Type B pancreatic cell (in vitro differentiated cells): ENCODE data around the gene ST7. TPM values are rescaled to one million over a fixed set of nuclear protein-coding genes. Genes with fewer than 3 reads are reported as not detected.

Experiments
- DNase-seq: peaks from one replicate; pipeline ENCODE4 v3.0.0; 2021; ENCODE audit warnings: mixed read lengths; ENCODE audit not compliant: unreplicated experiment; ENCODE audit errors: extremely low spot score
- H3K27ac Mint-ChIP-seq: 2 replicates; pipeline ENCODE4 v1.8.0; 2021; ENCODE audit warnings: mild to moderate bottlenecking, mixed read lengths
- H3K27me3 Mint-ChIP-seq: 2 replicates; pipeline ENCODE4 v1.8.0; 2021; ENCODE audit warnings: mixed read lengths
- H3K36me3 Mint-ChIP-seq: 2 replicates; pipeline ENCODE4 v1.8.0; 2021; ENCODE audit warnings: mixed read lengths
- H3K4me1 Mint-ChIP-seq: one replicate; pipeline ENCODE4 v1.8.0; 2021; ENCODE audit warnings: mixed read lengths; ENCODE audit not compliant: unreplicated experiment
- H3K4me3 Mint-ChIP-seq: 2 replicates; pipeline ENCODE4 v1.8.0; 2021; ENCODE audit warnings: mild to moderate bottlenecking, mixed read lengths
- H3K9me3 Mint-ChIP-seq: 2 replicates; pipeline ENCODE4 v1.8.0; 2021; ENCODE audit warnings: mixed read lengths
- total RNA-seq: library from RNA; stranded (reverse); gene quantifications from 2 replicates; pipeline ENCODE4 v1.2.1, GENCODE V29; 2021; ENCODE audit warnings: low replicate concordance
- TF ChIP-seq, protein P1 (sequence below): fragments of 200-600 bp; sonication (generic); conservative IDR thresholded peaks from 2 replicates; pipeline ENCODE4 v1.5.0; 2021; ENCODE audit warnings: antibody characterized with exemption, mild to moderate bottlenecking

ST7 gene
- total RNA-seq, 1 donor from 2014 or later = 25.0 TPM

DNA sequence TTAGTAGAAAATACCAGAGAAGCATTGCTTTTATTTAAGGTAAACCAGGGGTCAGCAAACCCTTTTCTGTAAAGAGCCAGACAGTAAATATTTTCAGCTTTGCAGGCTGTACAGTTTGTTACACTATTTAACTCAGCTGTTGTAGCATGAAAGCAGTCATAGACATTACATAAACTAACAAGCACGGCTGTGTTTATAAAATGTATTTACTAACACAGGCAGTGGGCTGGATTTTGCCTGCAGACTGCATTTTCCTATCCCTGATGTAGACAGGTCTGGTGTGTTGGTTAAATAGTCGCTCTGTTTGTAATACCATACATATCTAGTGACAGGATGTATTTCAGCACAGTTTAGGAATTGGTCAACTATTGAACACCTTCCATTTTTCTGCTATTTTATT is 129.3 kb downstream of the ST7 start:
- H3K36me3 Mint-ChIP-seq = no peaks in the 10 kb centered on the region
- H3K4me1 Mint-ChIP-seq = peaks cover 31% of the 10 kb centered on the region
- H3K4me3 Mint-ChIP-seq = no peak overlapping the region

DNA sequence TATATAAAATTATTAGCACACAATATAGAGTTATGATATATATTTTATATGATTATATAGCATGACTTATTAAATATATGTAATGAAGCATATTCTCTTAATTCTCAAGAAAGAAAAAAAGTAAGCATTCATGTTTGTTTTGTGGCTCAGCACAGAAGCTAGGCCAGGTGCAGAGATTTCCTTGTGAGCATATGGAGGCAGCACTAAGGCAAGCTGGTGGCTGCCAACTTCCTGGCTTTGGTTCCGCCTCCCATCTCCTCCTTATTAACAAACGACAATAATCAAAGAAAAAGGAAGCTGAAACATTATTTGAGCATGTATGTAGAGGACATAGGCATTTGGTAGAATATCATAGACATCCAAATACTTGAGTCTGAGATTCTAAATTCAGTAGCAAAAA is 130.3 kb downstream of the ST7 start:
- Mint-ChIP-seq H3K27me3 (no peaks in the 10 kb centered on the region), H3K27ac (no peak overlapping the region), H3K4me1 (peaks cover 28% of the 10 kb centered on the region), H3K9me3 (no peaks in the 10 kb centered on the region), H3K36me3 (no peaks in the 10 kb centered on the region), H3K4me3 (no peak overlapping the region)
- TF ChIP-seq, protein P1, sequence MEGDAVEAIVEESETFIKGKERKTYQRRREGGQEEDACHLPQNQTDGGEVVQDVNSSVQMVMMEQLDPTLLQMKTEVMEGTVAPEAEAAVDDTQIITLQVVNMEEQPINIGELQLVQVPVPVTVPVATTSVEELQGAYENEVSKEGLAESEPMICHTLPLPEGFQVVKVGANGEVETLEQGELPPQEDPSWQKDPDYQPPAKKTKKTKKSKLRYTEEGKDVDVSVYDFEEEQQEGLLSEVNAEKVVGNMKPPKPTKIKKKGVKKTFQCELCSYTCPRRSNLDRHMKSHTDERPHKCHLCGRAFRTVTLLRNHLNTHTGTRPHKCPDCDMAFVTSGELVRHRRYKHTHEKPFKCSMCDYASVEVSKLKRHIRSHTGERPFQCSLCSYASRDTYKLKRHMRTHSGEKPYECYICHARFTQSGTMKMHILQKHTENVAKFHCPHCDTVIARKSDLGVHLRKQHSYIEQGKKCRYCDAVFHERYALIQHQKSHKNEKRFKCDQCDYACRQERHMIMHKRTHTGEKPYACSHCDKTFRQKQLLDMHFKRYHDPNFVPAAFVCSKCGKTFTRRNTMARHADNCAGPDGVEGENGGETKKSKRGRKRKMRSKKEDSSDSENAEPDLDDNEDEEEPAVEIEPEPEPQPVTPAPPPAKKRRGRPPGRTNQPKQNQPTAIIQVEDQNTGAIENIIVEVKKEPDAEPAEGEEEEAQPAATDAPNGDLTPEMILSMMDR = no peak
- no peak for DNase-seq

More for the DNA sequence above, 129.3 kb downstream of the ST7 start:
- TF ChIP-seq, protein P1 = no peak
- DNase-seq = no peak
- Mint-ChIP-seq H3K9me3 (no peaks in the 10 kb centered on the region), H3K27ac (no peak overlapping the region), H3K27me3 (no peaks in the 10 kb centered on the region)

DNA sequence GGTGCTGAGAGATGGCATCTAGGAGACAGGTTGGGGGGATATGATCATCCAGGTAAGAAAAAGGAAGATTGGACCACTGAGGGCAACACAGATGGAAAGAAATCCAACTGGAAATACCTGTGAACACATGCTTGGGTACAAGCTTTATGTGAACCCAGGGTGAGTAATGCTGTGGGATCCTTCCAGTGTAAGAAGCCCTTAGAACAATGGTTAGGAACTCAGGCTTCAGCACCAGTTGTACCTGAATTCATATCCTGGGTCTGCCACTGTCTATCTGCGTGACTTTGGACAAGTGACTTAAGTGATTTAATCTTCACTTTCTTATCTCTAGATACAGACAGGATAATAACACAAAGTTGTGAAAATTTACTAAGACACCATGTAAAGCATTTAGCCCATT is 131.0 kb downstream of the ST7 start:
- DNase-seq = no peak
- no peak overlapping the region for H3K4me3 Mint-ChIP-seq
- TF ChIP-seq, protein P1 = no peak
- H3K9me3 Mint-ChIP-seq = no peaks in the 10 kb centered on the region
- H3K27me3 Mint-ChIP-seq = no peaks in the 10 kb centered on the region
- H3K4me1 Mint-ChIP-seq = peaks cover 28% of the 10 kb centered on the region
- H3K36me3 Mint-ChIP-seq = no peaks in the 10 kb centered on the region
- no peak overlapping the region for H3K27ac Mint-ChIP-seq

DNA sequence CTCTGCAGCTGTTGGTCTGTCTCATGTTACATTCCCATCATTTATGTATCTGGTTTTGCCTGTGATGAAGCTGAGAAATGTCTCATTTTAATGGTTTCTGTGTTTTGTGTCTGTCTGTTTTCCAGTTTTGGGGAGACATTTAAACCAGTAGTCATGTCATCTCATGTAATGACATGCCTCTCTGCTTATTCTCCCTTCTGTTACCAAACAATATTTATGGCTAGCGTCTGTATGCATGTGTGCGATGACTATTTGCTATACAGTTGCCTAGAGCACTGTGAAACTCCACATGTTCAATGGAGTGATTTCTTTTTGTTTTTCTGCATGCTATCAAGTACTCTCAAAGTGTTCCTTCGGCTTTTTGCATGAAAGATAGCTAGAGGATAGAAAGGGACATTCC is 132.0 kb downstream of the ST7 start:
- H3K36me3 Mint-ChIP-seq = no peaks in the 10 kb centered on the region
- peaks cover 33% of the 10 kb centered on the region for H3K4me1 Mint-ChIP-seq
- no peak overlapping the region for H3K4me3 Mint-ChIP-seq
- TF ChIP-seq, protein P1 = no peak
- no peak overlapping the region for H3K27ac Mint-ChIP-seq
- no peaks in the 10 kb centered on the region for H3K27me3 Mint-ChIP-seq
- no peak for DNase-seq
- H3K9me3 Mint-ChIP-seq = no peaks in the 10 kb centered on the region

- no peaks in the 10 kb centered on the region for H3K9me3 Mint-ChIP-seq
- H3K4me1 Mint-ChIP-seq = peaks cover 38% of the 10 kb centered on the region
- H3K27ac Mint-ChIP-seq = no peak overlapping the region
- TF ChIP-seq, protein P1 = no peak
- H3K4me3 Mint-ChIP-seq = no peak overlapping the region
- H3K27me3 Mint-ChIP-seq = no peaks in the 10 kb centered on the region
- no peak for DNase-seq
- H3K36me3 Mint-ChIP-seq = no peaks in the 10 kb centered on the region
Observed at GRCh38 chr7:117085769-117086463, 132.6 kb downstream of the ST7 start.

- H3K4me1 Mint-ChIP-seq = peaks cover 47% of the 10 kb centered on the region
- H3K36me3 Mint-ChIP-seq = no peaks in the 10 kb centered on the region
- no peak overlapping the region for H3K4me3 Mint-ChIP-seq
- H3K9me3 Mint-ChIP-seq = no peaks in the 10 kb centered on the region
- no peak for DNase-seq
- H3K27ac Mint-ChIP-seq = no peak overlapping the region
- H3K27me3 Mint-ChIP-seq = no peaks in the 10 kb centered on the region
- TF ChIP-seq, protein P1 = no peak
Observed at GRCh38 chr7:117086788-117087187, 133.5 kb downstream of the ST7 start.
